ENCODE data around the gene KDM1A.

The KDM1A gene

DNA sequence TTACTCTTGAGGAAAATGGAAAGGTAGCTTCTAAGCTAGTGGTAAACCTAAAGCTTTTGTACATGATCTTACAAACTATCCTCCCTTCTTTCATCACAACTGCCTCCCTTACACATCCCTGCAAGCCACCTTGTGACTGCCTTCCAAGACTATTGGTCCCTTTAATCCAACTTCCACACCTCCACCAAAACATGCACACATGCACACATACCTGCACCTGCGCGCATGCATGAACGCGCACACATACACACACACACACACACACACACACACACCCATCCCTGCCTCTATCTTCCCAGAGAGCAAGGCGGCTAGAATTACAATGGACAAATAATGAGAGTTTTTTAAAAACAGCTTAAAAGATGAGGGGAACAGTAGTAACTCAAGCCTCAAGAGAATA is 91.1 kb downstream of the KDM1A start:
- no peak overlapping the region for H2AK5ac ChIP-seq (ENCODE audit: low read length)
- no peak overlapping the region for H3K27ac ChIP-seq (ENCODE audit: low read depth, low read length)
- H3K4ac ChIP-seq (ENCODE audit: low read depth, low read length) = no peak overlapping the region
- peak in 1 of 2 donors; percentile 11 for DNase-seq
- H3K79me1 ChIP-seq (ENCODE audit: low read length) = no peaks in the 10 kb centered on the region
- no peak overlapping the region for H2BK5ac ChIP-seq (ENCODE audit: low read depth, low read length, poor library complexity)
- H4K12ac ChIP-seq (ENCODE audit: low read depth, low read length) = no peak overlapping the region
- no peak overlapping the region for H3K18ac ChIP-seq (ENCODE audit: low read length)
- H3K14ac ChIP-seq (ENCODE audit: low read length) = no peak overlapping the region
- H2BK12ac ChIP-seq (ENCODE audit: low read length) = no peak overlapping the region
- H4K8ac ChIP-seq (ENCODE audit: low read depth, low read length) = no peak overlapping the region
- peaks cover 4% of the 10 kb centered on the region for H3K79me2 ChIP-seq (ENCODE audit: control insufficient read depth, insufficient read depth, low read length, poor library complexity)
- no peaks in the 10 kb centered on the region for H3K27me3 ChIP-seq (ENCODE audit: insufficient read depth, low read length)
- no peak overlapping the region for H4K91ac ChIP-seq (ENCODE audit: low read depth, low read length)
- H2AFZ ChIP-seq (ENCODE audit: insufficient read depth, low read length, poor library complexity) = no peak overlapping the region
- no peak overlapping the region for H3K9ac ChIP-seq (ENCODE audit: low read length)
- H3K23ac ChIP-seq (ENCODE audit: low read length) = no peak overlapping the region
- no peaks in the 10 kb centered on the region for H3K9me3 ChIP-seq (ENCODE audit: insufficient read depth, low read depth, low read length)
- no peak overlapping the region for H3K4me3 ChIP-seq (ENCODE audit: low read depth, low read length)
- no peak overlapping the region for H2BK120ac ChIP-seq (ENCODE audit: insufficient read depth, low read length, poor library complexity)
- peaks cover 3 to 7% of the 10 kb centered on the region in 2 experiments for H3K4me1 ChIP-seq (ENCODE audit: control insufficient read depth in 1 of 2, insufficient read depth in 2 of 2, low read length in 2 of 2)
- no CpG with 5 or more reads among the region's 5 CpGs for WGBS (ENCODE audit: extremely low coverage, insufficient coverage, insufficient read length)
- no peak overlapping the region for H3K4me2 ChIP-seq (ENCODE audit: low read length)
- peaks cover 3 to 21% of the 10 kb centered on the region in 2 experiments for H3K36me3 ChIP-seq (ENCODE audit: control insufficient read depth in 1 of 2, insufficient read depth in 2 of 2, low read length in 2 of 2)

DNA sequence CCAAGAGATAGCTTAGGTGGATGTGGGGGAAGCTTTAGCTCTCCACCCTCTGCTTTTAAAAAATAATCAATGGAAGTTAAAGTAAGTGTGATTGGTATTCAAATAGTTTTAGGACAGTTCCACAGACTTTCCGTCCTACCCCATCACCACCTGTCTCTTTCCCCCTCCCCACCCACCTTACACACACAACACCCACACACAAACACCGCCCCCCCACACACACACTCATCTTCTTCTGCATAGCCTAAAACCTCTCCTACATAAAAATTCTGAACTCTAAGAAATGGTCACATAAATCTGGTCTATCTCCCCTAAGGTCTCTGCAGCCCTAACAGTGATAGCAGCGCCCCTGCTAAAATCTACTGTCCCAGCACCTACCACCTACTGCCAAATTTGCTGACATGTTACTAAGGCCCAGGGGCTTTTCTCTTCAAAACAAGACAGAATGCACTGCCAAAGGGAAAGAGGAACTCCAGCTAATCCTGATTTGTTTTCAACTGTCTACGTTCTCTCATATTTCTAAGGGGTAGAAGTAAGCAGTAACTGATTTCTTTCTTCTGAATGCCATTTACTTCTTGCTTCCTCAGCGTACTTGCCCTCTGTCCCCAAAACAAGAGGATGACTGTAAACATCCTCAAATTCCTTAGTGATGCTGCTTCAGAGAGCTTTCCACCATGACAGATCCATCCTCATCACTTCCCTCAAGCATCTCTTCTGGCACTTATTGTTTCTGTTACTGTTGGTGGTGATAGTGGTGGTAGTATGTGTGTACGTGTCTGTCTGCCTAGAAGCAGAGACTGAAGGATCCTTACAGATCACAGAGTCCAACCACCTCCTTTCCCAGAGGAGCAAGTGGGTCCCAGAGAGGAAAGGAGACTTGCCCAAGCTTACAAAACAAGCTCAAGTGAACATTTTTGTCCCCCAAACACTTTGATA is 92.6 kb downstream of the KDM1A start:
- Histone ChIP-seq H2BK12ac (ENCODE audit: low read length) (no peak overlapping the region), H3K4me3 (ENCODE audit: low read depth, low read length) (no peak overlapping the region), H3K14ac (ENCODE audit: low read length) (no peak overlapping the region), H4K91ac (ENCODE audit: low read depth, low read length) (no peak overlapping the region), H3K27me3 (ENCODE audit: insufficient read depth, low read length) (no peaks in the 10 kb centered on the region), H2AK5ac (ENCODE audit: low read length) (no peak overlapping the region), H2BK120ac (ENCODE audit: insufficient read depth, low read length, poor library complexity) (no peak overlapping the region), H2BK5ac (ENCODE audit: low read depth, low read length, poor library complexity) (no peak overlapping the region), H3K36me3 (ENCODE audit: control insufficient read depth in 1 of 2, insufficient read depth in 2 of 2, low read length in 2 of 2) (peaks cover 3 to 14% of the 10 kb centered on the region in 2 experiments), H3K4me1 (ENCODE audit: control insufficient read depth in 1 of 2, insufficient read depth in 2 of 2, low read length in 2 of 2) (peaks cover 3 to 7% of the 10 kb centered on the region in 2 experiments), H3K27ac (ENCODE audit: low read depth, low read length) (no peak overlapping the region), H3K79me1 (ENCODE audit: low read length) (no peaks in the 10 kb centered on the region), H3K4ac (ENCODE audit: low read depth, low read length) (peak overlapping the region; percentile 76), H3K9ac (ENCODE audit: low read length) (no peak overlapping the region), H4K12ac (ENCODE audit: low read depth, low read length) (no peak overlapping the region), H3K79me2 (ENCODE audit: control insufficient read depth, insufficient read depth, low read length, poor library complexity) (peaks cover 4% of the 10 kb centered on the region), H4K8ac (ENCODE audit: low read depth, low read length) (no peak overlapping the region), H3K9me3 (ENCODE audit: insufficient read depth, low read depth, low read length) (no peaks in the 10 kb centered on the region), H3K4me2 (ENCODE audit: low read length) (no peak overlapping the region), H2AFZ (ENCODE audit: insufficient read depth, low read length, poor library complexity) (no peak overlapping the region), H3K18ac (ENCODE audit: low read length) (no peak overlapping the region), H3K23ac (ENCODE audit: low read length) (no peak overlapping the region)
- whole genome bisulfite sequencing (ENCODE audit: extremely low coverage, insufficient coverage, insufficient read length) = 100% methylated on average over 1 of the region's 6 CpGs
- peak in 1 of 2 donors; percentile 35 for DNase-seq

DNA sequence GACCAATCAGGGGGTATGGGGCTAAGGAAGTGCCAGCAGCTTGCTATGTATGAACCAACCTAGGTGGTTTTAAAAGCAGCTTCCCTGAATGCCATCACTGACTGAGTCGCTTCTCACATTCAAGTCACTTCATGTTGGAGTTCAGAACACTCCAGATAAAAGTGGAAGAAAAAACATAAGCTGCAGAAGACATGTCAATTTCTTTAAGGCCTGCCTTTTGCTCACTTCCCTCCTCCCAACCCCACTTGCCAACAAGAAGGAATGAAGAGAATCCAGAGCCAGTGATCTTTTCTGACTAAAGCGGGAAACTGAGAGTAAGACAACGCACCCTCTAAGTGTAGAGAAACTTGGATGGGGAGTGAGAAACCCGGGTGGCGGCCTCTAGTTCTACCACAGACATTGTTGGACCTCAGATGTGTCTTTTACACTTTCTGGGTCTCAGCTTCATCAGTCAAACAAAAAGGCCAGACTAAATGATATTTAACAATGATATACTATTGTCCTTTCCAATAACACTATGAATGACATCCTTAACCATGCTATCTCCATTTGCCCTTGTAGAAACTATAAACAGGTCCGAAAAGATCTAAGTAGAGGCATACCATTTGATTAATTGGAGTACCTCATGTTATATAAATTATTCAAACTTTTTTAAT is 95.3 kb downstream of the KDM1A start:
- peak overlapping the region; percentile 68 for H3K4ac ChIP-seq (ENCODE audit: low read depth, low read length)
- no peaks in the 10 kb centered on the region for H3K9me3 ChIP-seq (ENCODE audit: insufficient read depth, low read depth, low read length)
- no peak overlapping the region for H3K4me2 ChIP-seq (ENCODE audit: low read length)
- H3K4me3 ChIP-seq (ENCODE audit: low read depth, low read length) = no peak overlapping the region
- no peak overlapping the region for H4K12ac ChIP-seq (ENCODE audit: low read depth, low read length)
- H3K27ac ChIP-seq (ENCODE audit: low read depth, low read length) = no peak overlapping the region
- H3K23ac ChIP-seq (ENCODE audit: low read length) = no peak overlapping the region
- H2BK5ac ChIP-seq (ENCODE audit: low read depth, low read length, poor library complexity) = no peak overlapping the region
- no peak overlapping the region for H2BK120ac ChIP-seq (ENCODE audit: insufficient read depth, low read length, poor library complexity)
- no peak overlapping the region for H2AFZ ChIP-seq (ENCODE audit: insufficient read depth, low read length, poor library complexity)
- H4K8ac ChIP-seq (ENCODE audit: low read depth, low read length) = no peak overlapping the region
- no peak overlapping the region for H4K91ac ChIP-seq (ENCODE audit: low read depth, low read length)
- H3K79me1 ChIP-seq (ENCODE audit: low read length) = no peaks in the 10 kb centered on the region
- no peak for DNase-seq
- H3K18ac ChIP-seq (ENCODE audit: low read length) = no peak overlapping the region
- no peak overlapping the region for H2AK5ac ChIP-seq (ENCODE audit: low read length)
- no peaks in the 10 kb centered on the region for H3K27me3 ChIP-seq (ENCODE audit: insufficient read depth, low read length)
- H3K4me1 ChIP-seq (ENCODE audit: control insufficient read depth in 1 of 2, insufficient read depth in 2 of 2, low read length in 2 of 2) = peaks cover 3 to 7% of the 10 kb centered on the region in 2 experiments
- no peak overlapping the region for H3K9ac ChIP-seq (ENCODE audit: low read length)
- no peaks in the 10 kb centered on the region for H3K36me3 ChIP-seq (ENCODE audit: control insufficient read depth in 1 of 2, insufficient read depth in 2 of 2, low read length in 2 of 2)
- H3K14ac ChIP-seq (ENCODE audit: low read length) = no peak overlapping the region
- no peak overlapping the region for H2BK12ac ChIP-seq (ENCODE audit: low read length)
- peaks cover 8% of the 10 kb centered on the region for H3K79me2 ChIP-seq (ENCODE audit: control insufficient read depth, insufficient read depth, low read length, poor library complexity)
- WGBS (ENCODE audit: extremely low coverage, insufficient coverage, insufficient read length) = no CpG with 5 or more reads among the region's 6 CpGs

DNA sequence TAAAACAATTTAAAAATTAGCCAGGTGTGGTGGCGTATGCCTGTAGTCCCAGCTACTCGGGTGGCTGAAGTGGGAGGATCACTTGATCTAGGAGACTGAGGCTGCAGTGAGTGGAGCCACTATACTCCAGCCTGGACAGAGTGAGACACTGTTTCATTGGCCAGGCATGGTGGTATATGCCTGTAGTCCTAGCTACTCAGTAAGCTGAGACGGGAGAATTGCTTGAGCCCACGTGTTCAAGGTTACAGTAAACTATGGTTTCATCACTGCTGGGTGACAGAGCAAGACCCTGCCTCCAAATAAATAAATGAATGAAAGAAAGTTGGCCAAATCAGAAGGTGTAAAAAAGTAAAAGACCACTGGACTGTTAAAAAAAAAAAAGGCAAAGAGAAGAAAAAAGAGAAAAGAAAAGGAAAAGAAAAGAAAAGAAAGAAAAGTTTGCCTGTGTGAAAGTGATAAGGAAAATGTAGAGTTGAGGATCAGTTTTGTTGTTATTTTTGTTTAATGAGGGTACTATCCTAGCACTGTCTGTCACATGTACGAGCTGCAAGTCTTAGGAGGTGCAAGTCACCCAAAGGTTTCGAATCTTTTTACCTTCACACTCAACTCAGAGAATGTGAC is 97.1 kb downstream of the KDM1A start:
- no peak overlapping the region for H3K23ac ChIP-seq (ENCODE audit: low read length)
- H2BK5ac ChIP-seq (ENCODE audit: low read depth, low read length, poor library complexity) = no peak overlapping the region
- no peak overlapping the region for H2BK12ac ChIP-seq (ENCODE audit: low read length)
- WGBS (ENCODE audit: extremely low coverage, insufficient coverage, insufficient read length) = no CpG with 5 or more reads among the region's 6 CpGs
- no peak overlapping the region for H4K8ac ChIP-seq (ENCODE audit: low read depth, low read length)
- H3K79me2 ChIP-seq (ENCODE audit: control insufficient read depth, insufficient read depth, low read length, poor library complexity) = peaks cover 9% of the 10 kb centered on the region
- no peaks in the 10 kb centered on the region for H3K79me1 ChIP-seq (ENCODE audit: low read length)
- H2AK5ac ChIP-seq (ENCODE audit: low read length) = no peak overlapping the region
- no peaks in the 10 kb centered on the region for H3K27me3 ChIP-seq (ENCODE audit: insufficient read depth, low read length)
- H4K91ac ChIP-seq (ENCODE audit: low read depth, low read length) = no peak overlapping the region
- no peak overlapping the region for H3K9ac ChIP-seq (ENCODE audit: low read length)
- H3K9me3 ChIP-seq (ENCODE audit: insufficient read depth, low read depth, low read length) = no peaks in the 10 kb centered on the region
- H2BK120ac ChIP-seq (ENCODE audit: insufficient read depth, low read length, poor library complexity) = no peak overlapping the region
- H3K4ac ChIP-seq (ENCODE audit: low read depth, low read length) = peak overlapping the region; percentile 67
- no peak overlapping the region for H3K27ac ChIP-seq (ENCODE audit: low read depth, low read length)
- no peak overlapping the region for H3K4me2 ChIP-seq (ENCODE audit: low read length)
- no peak overlapping the region for H3K14ac ChIP-seq (ENCODE audit: low read length)
- H2AFZ ChIP-seq (ENCODE audit: insufficient read depth, low read length, poor library complexity) = no peak overlapping the region
- no peak overlapping the region for H4K12ac ChIP-seq (ENCODE audit: low read depth, low read length)
- H3K36me3 ChIP-seq (ENCODE audit: control insufficient read depth in 1 of 2, insufficient read depth in 2 of 2, low read length in 2 of 2) = peaks cover 0 to 3% of the 10 kb centered on the region in 2 experiments
- no peak for DNase-seq
- no peak overlapping the region for H3K4me3 ChIP-seq (ENCODE audit: low read depth, low read length)
- H3K4me1 ChIP-seq (ENCODE audit: control insufficient read depth in 1 of 2, insufficient read depth in 2 of 2, low read length in 2 of 2) = peaks cover 3 to 7% of the 10 kb centered on the region in 2 experiments
- no peak overlapping the region for H3K18ac ChIP-seq (ENCODE audit: low read length)

All from trophoblast cell (in vitro differentiated cells and primary cell).